Vein endothelial cell (primary cell): ENCODE data around the gene INMT. TPM values are rescaled to one million over a fixed set of nuclear protein-coding genes. Genes with fewer than 3 reads are reported as not detected.

Experiments used
- total RNA-seq: library from RNA; depleted of rRNA; stranded (reverse); fragments of >200 nt; gene quantifications from 2 replicates; pipeline ENCODE4 v1.2.3, GENCODE V29; 2012

INMT gene
- under 0.01 TPM in 1 of 2 replicates, not detected in the other for total RNA-seq

GRCh38 chr7:30751696-30752273 lies at the start of gene INMT:
INMT (plus strand) TSS chr7:30752135; CDS start chr7:30752151, 16 bp downstream.

GRCh38 chr7:30771174-30771879 lies 19.4 kb downstream of the INMT start, which contains the start of gene MINDY4:
MINDY4 (plus strand) TSS chr7:30771417; CDS start chr7:30771494, 77 bp downstream.

Other genes starting within 250 kb of the INMT start
- gene GGCT, start 247.3 kb upstream of the INMT start, total RNA-seq = 19.3 and 22.1 TPM in 2 replicates
- 191 and 216 TPM in 2 replicates for gene GARS1, start 157.3 kb upstream of the INMT start, total RNA-seq
- gene CRHR2, start 69.7 kb upstream of the INMT start, total RNA-seq = not detected in 2 replicates
- 4.2 and 5.0 TPM in 2 replicates for gene MINDY4, start 19.3 kb downstream of the INMT start, total RNA-seq
- 1.6 and 4.9 TPM in 2 replicates for gene AQP1, start 159.7 kb downstream of the INMT start, total RNA-seq
- not detected in 2 replicates for gene GHRHR, start 211.8 kb downstream of the INMT start, total RNA-seq